ENCODE measurements around the gene PSMA1. TPM values are rescaled to one million over a fixed set of nuclear protein-coding genes. Genes with fewer than 3 reads are reported as not detected.

PSMA1 gene
- total RNA-seq, 4 donors from 2014 or later, result 81.7 to 213 (median 126) TPM

- no peaks in the 10 kb centered on the region for H3K27me3 ChIP-seq
- no peak for TF ChIP-seq CTCF (IDR thresholded peaks at IDR 0.05)
- TF ChIP-seq POLR2A (IDR thresholded peaks at IDR 0.05), result no peak
- intact Hi-C loops (cut with DNase I; ENCODE audit: low total_unique reads), result no loop called here
Measured at GRCh38 chr11:14502039-14502438, 18.1 kb downstream of the PSMA1 start.

GRCh38 chr11:14500181-14500651, 20.0 kb downstream of the PSMA1 start:
- Histone ChIP-seq H3K27me3 (no peaks in the 10 kb centered on the region), H3K27ac (peak overlapping the region; percentile 90 to 97), H3K4me1 (peaks cover 3 to 9% of the 10 kb centered on the region in 2 donors), H3K9me3 (no peaks in the 10 kb centered on the region), H3K36me3 (no peaks in the 10 kb centered on the region), H3K4me3 (peak overlapping the region; percentile 76 to 91)
- intact Hi-C loops (cut with DNase I; ENCODE audit: low total_unique reads), result no loop called here
- no peak for TF ChIP-seq POLR2A (IDR thresholded peaks at IDR 0.05)
- no peak for TF ChIP-seq CTCF (IDR thresholded peaks at IDR 0.05)
- DNase-seq, result peak in 1 of 2 donors; percentile 44

More at GRCh38 chr11:14502039-14502438, 18.1 kb downstream of the PSMA1 start:
- Histone ChIP-seq H3K4me1 (peaks cover 3 to 9% of the 10 kb centered on the region in 2 donors), H3K4me3 (no peak overlapping the region), H3K36me3 (no peaks in the 10 kb centered on the region), H3K9me3 (no peaks in the 10 kb centered on the region), H3K27ac (no peak overlapping the region)
- DNase-seq, result no peak

GRCh38 chr11:14499560-14500180, 20.5 kb downstream of the PSMA1 start, which contains the start of gene COPB1:
TSS of gene COPB1 (minus strand) at chr11:14499811. CDS start at chr11:14498928, 883 bp downstream.
- DNase-seq, result peak; percentile 86 to 90
- intact Hi-C loops (cut with DNase I; ENCODE audit: low total_unique reads), result no loop called here
- H3K27me3 ChIP-seq, result no peaks in the 10 kb centered on the region
- H3K36me3 ChIP-seq, result no peaks in the 10 kb centered on the region
- peak in 2 of 4 experiments; percentile 5 to 24 for TF ChIP-seq CTCF (IDR thresholded peaks at IDR 0.05)
- peak; percentile 48 to 76 for TF ChIP-seq POLR2A (IDR thresholded peaks at IDR 0.05)
- H3K4me1 ChIP-seq, result peaks cover 3 to 9% of the 10 kb centered on the region in 2 donors
- H3K27ac ChIP-seq, result peak within 1 kb of the TSS; percentile 90 to 97
- H3K4me3 ChIP-seq, result peak within 1 kb of the TSS; percentile 76 to 91
- no peaks in the 10 kb centered on the region for H3K9me3 ChIP-seq

- intact Hi-C loops (cut with DNase I; ENCODE audit: low total_unique reads), result no loop called here
- peak overlapping the region; percentile 90 to 97 for H3K27ac ChIP-seq
- H3K4me1 ChIP-seq, result peaks cover 3 to 9% of the 10 kb centered on the region in 2 donors
- TF ChIP-seq CTCF (IDR thresholded peaks at IDR 0.05) (no peak), POLR2A (IDR thresholded peaks at IDR 0.05) (no peak)
- no peaks in the 10 kb centered on the region for H3K9me3 ChIP-seq
- DNase-seq, result peak in 1 of 2 donors; percentile 30
- H3K4me3 ChIP-seq, result peak overlapping the region; percentile 76 to 91
- H3K36me3 ChIP-seq, result no peaks in the 10 kb centered on the region
- no peaks in the 10 kb centered on the region for H3K27me3 ChIP-seq
Measured at GRCh38 chr11:14499178-14499559, 21.0 kb downstream of the PSMA1 start.

GRCh38 chr11:14480716-14481115, 39.5 kb downstream of the PSMA1 start:
- TF ChIP-seq POLR2A (IDR thresholded peaks at IDR 0.05) (no peak), CTCF (IDR thresholded peaks at IDR 0.05) (no peak)
- H3K27ac ChIP-seq, result no peak overlapping the region
- intact Hi-C loops (cut with DNase I; ENCODE audit: low total_unique reads), result no loop called here
- H3K9me3 ChIP-seq, result no peaks in the 10 kb centered on the region
- no peaks in the 10 kb centered on the region for H3K36me3 ChIP-seq
- H3K4me3 ChIP-seq, result no peak overlapping the region
- H3K27me3 ChIP-seq, result no peaks in the 10 kb centered on the region
- DNase-seq, result no peak
- H3K4me1 ChIP-seq, result no peaks in the 10 kb centered on the region
